Mucosa of descending colon (tissue), 3 donors: ENCODE results near the gene NPTX2. TPM values are rescaled to one million over a fixed set of nuclear protein-coding genes. Genes with fewer than 3 reads are reported as not detected.

Source experiments
- ATAC-seq: fragments of 200-7000 bp; cut with Tn5 transposase; one replicate; pipeline ENCODE4 v1.9.1; 2020; ENCODE audit warnings: mild to moderate bottlenecking, moderate library complexity
- DNase-seq, 3 donors: peaks; one replicate each; pipeline ENCODE4 v3.0.0-alpha.2; 2020
- H3K36me3 ChIP-seq: fragments of 200-600 bp; one replicate; pipeline ENCODE4 v1.8.0; 2021; ENCODE audit warnings: low read depth, mild to moderate bottlenecking
- H3K4me1 ChIP-seq: fragments of 200-600 bp; one replicate; pipeline ENCODE4 v1.8.0; 2021; ENCODE audit warnings: low read depth, mild to moderate bottlenecking
- H3K4me3 ChIP-seq: fragments of 200-600 bp; one replicate; pipeline ENCODE4 v1.8.0; 2021; ENCODE audit warnings: mild to moderate bottlenecking
- H3K9me3 ChIP-seq: fragments of 200-600 bp; one replicate; pipeline ENCODE4 v1.8.0; 2021; ENCODE audit warnings: mild to moderate bottlenecking
- CTCF ChIP-seq: fragments of 200-600 bp; IDR thresholded peaks from one replicate; pipeline ENCODE4 v1.8.0; 2022; ENCODE audit warnings: antibody characterized with exemption, mild to moderate bottlenecking
- intact Hi-C, 2 donors: fragments of 100-400 bp; cut with DNase I in 1 of 2; cut with micrococcal nuclease in 1 of 2; formaldehyde crosslinking; loops; one replicate each; pipeline versions ENCODE4 v1.11.0 to v1.11.1; 2022; cut with DNase I, micrococcal nuclease
- total RNA-seq, 3 donors: library from RNA; stranded (reverse); fragmentation: NEBNext Ultra II Directional in 2 of 3; extraction: Animal tissue kit (Norgen Biotek cat#: 25700) in 2 of 3; gene quantifications; one replicate each; pipeline versions ENCODE4 v1.2.1 to v1.2.4, GENCODE V29; 2021 to 2023
- donor health status: DM: no; HTN: no; CAD: no; lungs with moderate emphysema.
- donor health status: DM: no; HTN: no; CAD: no.
- donor health status: DM: no; HTN: yes; CAD: no.

Gene NPTX2
- total RNA-seq, 3 donors from 2014 or later: 2.2 to 15.5 (median 3.7) TPM

GRCh38 chr7:98603399-98603788, 13.7 kb upstream of the NPTX2 start:
- TF ChIP-seq CTCF: no peak
- Histone ChIP-seq H3K36me3 (no peaks in the 10 kb centered on the region), H3K9me3 (no peaks in the 10 kb centered on the region), H3K4me3 (no peak overlapping the region), H3K4me1 (peaks cover 2% of the 10 kb centered on the region)
- no peak for DNase-seq
- ATAC-seq: peak; percentile 83
- intact Hi-C loops: no loop called here

- ATAC-seq (no peak), DNase-seq (peak in 1 of 3 donors; percentile 42)
- no peak for TF ChIP-seq CTCF
- Histone ChIP-seq H3K4me1 (no peaks in the 10 kb centered on the region), H3K9me3 (no peaks in the 10 kb centered on the region), H3K4me3 (no peak overlapping the region), H3K36me3 (no peaks in the 10 kb centered on the region)
- intact Hi-C loops: no loop called here
These were observed 3.3 kb upstream of the NPTX2 start for GRCh38 chr7:98613601-98614425.

GRCh38 chr7:98616381-98617050, 569 bp upstream of the NPTX2 start:
- ATAC-seq (no peak), DNase-seq (no peak)
- TF ChIP-seq CTCF: no peak
- no peaks in the 10 kb centered on the region for H3K9me3 ChIP-seq
- no peak overlapping the region for H3K4me3 ChIP-seq
- no peaks in the 10 kb centered on the region for H3K4me1 ChIP-seq
- intact Hi-C loops: no loop called here
- no peaks in the 10 kb centered on the region for H3K36me3 ChIP-seq

- Histone ChIP-seq H3K9me3 (no peaks in the 10 kb centered on the region), H3K4me3 (no peak overlapping the region), H3K36me3 (no peaks in the 10 kb centered on the region), H3K4me1 (no peaks in the 10 kb centered on the region)
- intact Hi-C loops: no loop called here
- ATAC-seq (no peak), DNase-seq (no peak)
- no peak for TF ChIP-seq CTCF
These were observed 904 bp downstream of the NPTX2 start for GRCh38 chr7:98617960-98618418.

GRCh38 chr7:98618786-98619185, 1.7 kb downstream of the NPTX2 start:
- TF ChIP-seq CTCF: no peak
- no peak overlapping the region for H3K4me3 ChIP-seq
- intact Hi-C loops: no loop called here
- no peak for ATAC-seq
- H3K36me3 ChIP-seq: no peaks in the 10 kb centered on the region
- H3K4me1 ChIP-seq: no peaks in the 10 kb centered on the region
- no peak for DNase-seq
- no peaks in the 10 kb centered on the region for H3K9me3 ChIP-seq
